Measurements from ENCODE around the gene GAN. TPM values are rescaled to one million over a fixed set of nuclear protein-coding genes. Genes with fewer than 3 reads are reported as not detected.
A peak's percentile ranks its signal among the peaks of the same experiment; 100 is the strongest.

The GAN gene
- total and polyA plus RNA-seq, 9 of the 15 experiments (the other 6 are each of a cell fraction or from before 2014, with no cell fraction given), result 0.83 to 15.1 (median 5.2) TPM

GRCh38 chr16:81276323-81276722, 38.4 kb upstream of the GAN start:
- ATAC-seq (no peak), DNase-seq (ENCODE audit: extremely low read depth in 1 of 4, low spot score in 3 of 4) (no peak), FAIRE-seq (no peak)
- Histone ChIP-seq H4K20me1 (replicated peaks; ENCODE audit: control insufficient read depth, insufficient read depth, low read length) (no peaks in the 10 kb centered on the region), H3K9me3 (replicated peaks; ENCODE audit: control insufficient read depth, insufficient read depth, low read depth, low read length) (no peaks in the 10 kb centered on the region), H3K9me1 (ENCODE audit: control insufficient read depth, insufficient read depth, low read length) (no peaks in the 10 kb centered on the region), H3K4me1 (replicated peaks in 1 of 2; ENCODE audit: control insufficient read depth in 2 of 2, insufficient read depth in 2 of 2, low read length in 2 of 2) (peaks cover 0 to 10% of the 10 kb centered on the region in 2 experiments; a peak in 3 of 5 replicates), H3K4me3 (no peak overlapping the region), H3K36me3 (ENCODE audit: control insufficient read depth, insufficient read depth, low read length) (no peaks in the 10 kb centered on the region), H3K4me2 (ENCODE audit: insufficient read depth, low read length) (no peak overlapping the region), H3K27me3 (ENCODE audit: control insufficient read depth in 2 of 2, insufficient read depth in 2 of 2, low read length in 2 of 2) (peaks cover 15 to 53% of the 10 kb centered on the region in 2 experiments; a peak in 3 of 5 replicates), H3K9ac (ENCODE audit: insufficient read depth in 1 of 2, low read depth in 2 of 2, low read length in 2 of 2) (no peak overlapping the region), H3K27ac (ENCODE audit: extremely low read depth, low read depth, low read length) (no peak overlapping the region), H2AFZ (ENCODE audit: low read depth, low read length) (no peak overlapping the region), H3K79me2 (ENCODE audit: control insufficient read depth, insufficient read depth, low read length) (no peaks in the 10 kb centered on the region)
- 14% methylated on average over 3 of the region's 3 CpGs for WGBS (ENCODE audit: insufficient coverage, low coverage, missing lambda C conversion rate)
- ChIA-PET CTCF (ENCODE audit: low intra/inter-chr PET ratio) (no interaction called here), POLR2A (interaction anchor here (0.8 to 1.7 kb wide), 2 partner anchors 10 to 11 kb away, joined by 4 to 5 read pairs; no protein-coding TSS in a partner anchor)
- BruUV-seq (replicated peaks), result no TSS peak
- in situ Hi-C loops (cut with MboI), result no loop called here
- intact Hi-C loops (cut with micrococcal nuclease), result no loop called here
- TF ChIP-seq DIDO1 (tag; IDR thresholded peaks at IDR 0.05; ENCODE audit: low read depth) (no peak), ETV6 (IDR thresholded peaks at IDR 0.05; ENCODE audit: borderline replicate concordance in 1 of 2, low read depth in 2 of 2, low read length in 1 of 2) (no peak), ETV6 (CRISPR knock-in tag; IDR thresholded peaks at IDR 0.05; ENCODE audit: borderline replicate concordance) (no peak), ZNF780A (CRISPR knock-in tag; IDR thresholded peaks at IDR 0.05) (no peak), SOX6 (IDR thresholded peaks at IDR 0.05) (no peak)

GRCh38 chr16:81277541-81278080, 37.2 kb upstream of the GAN start:
- intact Hi-C loops (cut with micrococcal nuclease) (no loop called here), in situ Hi-C loops (cut with MboI) (no loop called here)
- Histone ChIP-seq H3K27me3 (ENCODE audit: control insufficient read depth in 2 of 2, insufficient read depth in 2 of 2, low read length in 2 of 2) (peaks cover 23 to 57% of the 10 kb centered on the region in 2 experiments), H2AFZ (ENCODE audit: low read depth, low read length) (no peak overlapping the region), H3K4me2 (ENCODE audit: insufficient read depth, low read length) (no peak overlapping the region), H3K4me3 (no peak overlapping the region), H3K9me3 (replicated peaks; ENCODE audit: control insufficient read depth, insufficient read depth, low read depth, low read length) (no peaks in the 10 kb centered on the region), H3K9ac (ENCODE audit: insufficient read depth in 1 of 2, low read depth in 2 of 2, low read length in 2 of 2) (no peak overlapping the region), H3K4me1 (replicated peaks in 1 of 2; ENCODE audit: control insufficient read depth in 2 of 2, insufficient read depth in 2 of 2, low read length in 2 of 2) (peaks cover 0 to 10% of the 10 kb centered on the region in 2 experiments; a peak in 3 of 5 replicates), H3K27ac (ENCODE audit: extremely low read depth, low read depth, low read length) (no peak overlapping the region), H3K9me1 (ENCODE audit: control insufficient read depth, insufficient read depth, low read length) (no peaks in the 10 kb centered on the region), H3K36me3 (ENCODE audit: control insufficient read depth, insufficient read depth, low read length) (no peaks in the 10 kb centered on the region), H3K79me2 (ENCODE audit: control insufficient read depth, insufficient read depth, low read length) (no peaks in the 10 kb centered on the region), H4K20me1 (replicated peaks; ENCODE audit: control insufficient read depth, insufficient read depth, low read length) (no peaks in the 10 kb centered on the region)
- ATAC-seq (no peak), DNase-seq (ENCODE audit: extremely low read depth in 1 of 4, low spot score in 3 of 4) (no peak), FAIRE-seq (no peak)
- no TSS peak for BruUV-seq (replicated peaks)
- CTCF ChIA-PET (ENCODE audit: low intra/inter-chr PET ratio), result no interaction called here
- TF ChIP-seq ZNF316 (IDR thresholded peaks at IDR 0.05) (0 out of 2 replicates have a peak, but pooled peaks have one; percentile 15), DIDO1 (tag; IDR thresholded peaks at IDR 0.05; ENCODE audit: low read depth) (no peak), ATF6 (CRISPR knock-in tag; IDR thresholded peaks at IDR 0.05) (no peak), JUNB (CRISPR knock-in tag; conservative IDR thresholded peaks at IDR 0.05) (no peak), MEIS2 (IDR thresholded peaks at IDR 0.05; ENCODE audit: partially characterized antibody) (no peak)
- POLR2A ChIA-PET, result interaction anchor here (1.1 to 1.7 kb wide), 2 partner anchors 8 to 10 kb away, joined by 3 to 5 read pairs; no protein-coding TSS in a partner anchor
- WGBS (ENCODE audit: insufficient coverage, low coverage, missing lambda C conversion rate), result 8% methylated on average over 6 of the region's 6 CpGs
